HepG2 (cell line): ENCODE results near the gene PFAS. TPM values are rescaled to one million over a fixed set of nuclear protein-coding genes. Genes with fewer than 3 reads are reported as not detected.
A peak's percentile ranks its signal among the peaks of the same experiment; 100 is the strongest.

Experiments used
- AFF4 ChIP-seq: sonication (generic); formaldehyde crosslinking; IDR thresholded peaks from 2 replicates; pipeline ENCODE4 v1.4.0; 2020; ENCODE audit warnings: missing genetic modification reagents
- ARID5B ChIP-seq: IDR thresholded peaks from 2 replicates; pipeline ENCODE4 v1.4.0; 2020; ENCODE audit warnings: mild to moderate bottlenecking, missing genetic modification reagents
- CBX1 ChIP-seq: IDR thresholded peaks from one replicate; pipeline ENCODE4 v1.6.1; 2016; ENCODE audit warnings: antibody characterized with exemption, low read depth
- CEBPB ChIP-seq: IDR thresholded peaks from 2 replicates; pipeline ENCODE4 v1.6.1; 2011; ENCODE audit warnings: low read depth, low read length, improper control_type of control experiment, borderline replicate concordance
- FOSL1 ChIP-seq: sonication (generic); formaldehyde crosslinking; IDR thresholded peaks from 2 replicates; pipeline ENCODE4 v1.9.0; 2021; ENCODE audit warnings: missing genetic modification reagents, borderline replicate concordance
- GFI1 ChIP-seq: sonication (generic); formaldehyde crosslinking; IDR thresholded peaks from 2 replicates; pipeline ENCODE4 v1.5.0; 2020; ENCODE audit warnings: missing genetic modification reagents, mild to moderate bottlenecking, borderline replicate concordance
- HBP1 ChIP-seq: IDR thresholded peaks from 2 replicates; pipeline ENCODE4 v1.6.1; 2016; ENCODE audit warnings: low read depth, control low read depth
- KDM4B ChIP-seq: sonication (generic); formaldehyde crosslinking; IDR thresholded peaks from 2 replicates; pipeline ENCODE4 v1.4.0; 2020; ENCODE audit warnings: missing genetic modification reagents
- KDM5A ChIP-seq: fragments of 200-600 bp; sonication (generic); IDR thresholded peaks from 2 replicates; pipeline ENCODE4 v1.7.0; 2018; ENCODE audit warnings: antibody characterized with exemption, mild to moderate bottlenecking, low read length, borderline replicate concordance
- LCORL ChIP-seq, 2 experiments: fragments of 450-650 bp in 1 of 2; sonication (generic) in 1 of 2; formaldehyde crosslinking in 1 of 2; IDR thresholded peaks; 2 replicates each; pipeline versions ENCODE4 v1.5.0 to v1.6.1; 2017 to 2020; ENCODE audit warnings: antibody characterized with exemption in 1 of 2, missing genetic modification reagents in 1 of 2
- PAF1 ChIP-seq: IDR thresholded peaks from 2 replicates; pipeline ENCODE4 v1.6.1; 2016; ENCODE audit warnings: missing genetic modification reagents, missing compliant biosample characterization
- SOX13 ChIP-seq, 3 experiments: fragments of 450-650 bp in 1 of 3; sonication (generic) in 1 of 3; formaldehyde crosslinking in 1 of 3; IDR thresholded peaks in 2 of 3; conservative IDR thresholded peaks in 1 of 3; 2 replicates each; pipeline versions ENCODE4 v1.5.0 to v1.6.1; 2016 to 2020; ENCODE audit warnings: antibody characterized with exemption in 1 of 3, mild to moderate bottlenecking in 1 of 3, missing compliant biosample characterization in 1 of 3, missing genetic modification reagents in 1 of 3, moderate library complexity in 1 of 3
- SRSF1 ChIP-seq: fragments of 200-400 bp; formaldehyde crosslinking; optimal IDR thresholded peaks from 2 replicates; pipeline ENCODE3; 2017; ENCODE audit warnings: mild to moderate bottlenecking, low read depth, low read length, moderate library complexity
- ZNF224 ChIP-seq: sonication (generic); formaldehyde crosslinking; IDR thresholded peaks from 2 replicates; pipeline ENCODE4 v1.5.0; 2020; ENCODE audit warnings: mild to moderate bottlenecking, missing genetic modification reagents
- ZNF577 ChIP-seq: sonication (generic); formaldehyde crosslinking; IDR thresholded peaks from 2 replicates; pipeline ENCODE4 v1.4.0; 2020; ENCODE audit warnings: mild to moderate bottlenecking, low read depth, missing genetic modification reagents, borderline replicate concordance
- ZNF597 ChIP-seq: sonication (generic); formaldehyde crosslinking; IDR thresholded peaks from 2 replicates; pipeline ENCODE4 v1.5.0; 2020; ENCODE audit warnings: missing genetic modification reagents
- ZZZ3 ChIP-seq: sonication (generic); formaldehyde crosslinking; IDR thresholded peaks from 2 replicates; pipeline ENCODE4 v1.4.0; 2020; ENCODE audit warnings: missing genetic modification reagents, mild to moderate bottlenecking, borderline replicate concordance
- polyA plus RNA-seq, 8 experiments: library from polyadenylated mRNA; depleted of rRNA in 3 of 8; stranded (reverse) in 7 of 8; unstranded in 1 of 8; fragments of >200 nt; fragmentation: Illumina TruSeq in 4 of 8; extraction: Trizol in 4 of 8; gene quantifications; 2 replicates each; pipeline versions ENCODE4 v1.2.1 to v1.2.3, GENCODE V29; 2011 to 2016; ENCODE audit warnings: low read depth in 4 of 8, missing spikeins in 1 of 8, mixed read lengths in 1 of 8; ENCODE audit not compliant: insufficient read depth in 1 of 8
- total RNA-seq, 5 experiments: library from RNA; depleted of rRNA; stranded (reverse); fragments of >200 nt; fragmentation: Illumina TruSeq; extraction: Trizol; gene quantifications; 2 replicates each; pipeline ENCODE4 v1.2.3, GENCODE V29; 2016; ENCODE audit warnings: low read depth in 1 of 5

Gene PFAS
- total and polyA plus RNA-seq, 2 of the 13 experiments (the other 11 are each of a cell fraction or from before 2014, with no cell fraction given), result 49.4 to 58.2 TPM

- peak; percentile 69 for TF ChIP-seq ARID5B (CRISPR knock-in tag)
- no peak for TF ChIP-seq HBP1
- no peak for TF ChIP-seq CBX1
- no peak for TF ChIP-seq PAF1 (CRISPR knock-in tag)
- TF ChIP-seq AFF4, result no peak
- TF ChIP-seq ZNF224 (CRISPR knock-in tag), result no peak
- TF ChIP-seq SOX13 (IDR thresholded peaks at IDR 0.05), result no peak
- peak in 1 of 2 experiments; percentile 79; a peak in 2 of 4 replicates for TF ChIP-seq SOX13 (CRISPR knock-in tag; conservative IDR thresholded peaks at IDR 0.05 in 1 of 2, IDR thresholded peaks at IDR 0.05 in 1 of 2)
- TF ChIP-seq GFI1 (CRISPR knock-in tag), result peak; percentile 52; the same call in 1 of the 2 replicates
- TF ChIP-seq SRSF1, result no peak
- peak; percentile 42; the same call in 1 of the 2 replicates for TF ChIP-seq CEBPB
- TF ChIP-seq KDM4B, result no peak
- no peak for TF ChIP-seq ZZZ3 (CRISPR knock-in tag)
- TF ChIP-seq KDM5A, result 0 out of 2 replicates have a peak, but pooled peaks have one; percentile 17
- no peak for TF ChIP-seq ZNF597
- peak; percentile 79; the same call in 1 of the 2 replicates for TF ChIP-seq LCORL (IDR thresholded peaks at IDR 0.05)
- TF ChIP-seq LCORL (CRISPR knock-in tag; IDR thresholded peaks at IDR 0.05), result peak; percentile 15; the same call in 1 of the 2 replicates
- TF ChIP-seq FOSL1 (CRISPR knock-in tag), result no peak
- no peak for TF ChIP-seq ZNF577 (CRISPR knock-in tag)
These were observed 38.2 kb upstream of the PFAS start (continued) for GRCh38 chr17:8210761-8211458.
